GM21390 (cell line): ENCODE measurements around the gene PDE7B.

Experiments
- ATAC-seq: cut with Tn5 transposase; IDR thresholded peaks from one replicate; pipeline ENCODE4 v1.9.1; 2021; ENCODE audit not compliant: unreplicated experiment

Gene PDE7B

DNA sequence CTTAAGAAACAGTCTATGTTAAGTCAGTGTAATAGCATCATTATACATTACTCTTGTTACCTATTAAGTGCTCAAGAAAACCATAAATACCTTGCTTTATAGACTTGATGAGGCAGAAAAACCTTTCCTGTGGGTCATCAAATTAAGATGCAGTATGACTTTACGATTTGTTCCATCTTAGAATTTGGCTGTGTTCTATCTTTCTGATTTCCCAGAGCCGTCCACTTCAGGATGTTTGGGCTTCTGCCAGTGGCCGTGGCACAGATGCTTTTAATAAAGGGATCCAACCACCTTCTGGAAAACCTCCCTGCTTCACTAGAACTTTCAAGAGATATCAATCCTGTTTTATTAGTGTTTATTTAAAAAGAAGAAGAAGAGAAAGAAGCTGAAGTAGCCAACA, 71.2 kb downstream of the PDE7B start:
- ATAC-seq = no peak

DNA sequence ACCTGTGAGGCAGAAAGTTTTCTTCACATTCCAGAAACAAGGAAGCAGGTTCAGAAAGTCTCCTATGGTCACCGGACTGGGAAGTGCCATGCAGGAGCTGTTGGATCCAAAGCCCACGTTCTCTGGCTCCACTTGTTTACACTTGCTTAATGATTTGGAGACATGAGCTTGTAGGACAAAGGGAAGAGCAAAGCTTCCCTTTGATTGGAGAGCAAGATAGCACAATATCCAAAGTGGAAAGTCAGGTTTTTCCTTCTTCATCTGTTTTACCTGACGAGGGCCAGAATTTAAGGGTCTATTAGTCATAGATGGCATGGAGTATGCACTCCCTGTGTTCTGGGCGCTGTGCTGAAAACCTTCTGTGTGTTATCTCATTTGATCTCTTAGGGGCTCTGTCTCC, 81.2 kb downstream of the PDE7B start:
- ATAC-seq = no peak

DNA sequence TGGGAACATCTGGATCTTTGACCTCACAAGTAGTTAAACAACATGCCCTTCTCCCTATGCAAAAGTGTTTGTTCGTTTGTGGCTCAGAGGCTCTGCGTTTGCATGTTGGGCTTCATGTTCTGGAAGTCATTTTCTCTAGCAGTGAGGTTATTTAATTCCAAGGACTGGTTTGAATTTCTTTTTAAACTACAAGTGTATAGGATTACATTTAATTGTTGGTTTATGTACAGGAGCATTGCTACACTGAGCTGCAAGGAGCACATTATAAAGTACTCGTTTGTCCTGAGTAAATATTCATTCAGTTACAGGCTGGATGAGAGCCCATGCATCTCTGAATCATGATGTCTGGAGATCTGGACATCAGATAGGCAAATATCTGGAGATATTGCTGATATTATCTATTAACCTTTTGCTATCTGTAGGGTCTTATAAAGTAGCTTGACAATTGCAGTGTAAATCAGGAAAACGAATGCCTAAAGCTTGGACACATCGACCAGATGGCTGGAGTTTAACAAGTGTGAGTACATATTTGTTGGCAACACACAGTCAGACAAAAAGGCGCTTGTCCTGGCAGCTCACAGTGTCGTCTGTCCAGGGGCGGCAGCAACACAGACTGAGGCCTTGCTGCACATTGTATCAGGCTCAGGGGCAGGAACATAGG, 84.6 kb downstream of the PDE7B start:
- ATAC-seq = no peak

DNA sequence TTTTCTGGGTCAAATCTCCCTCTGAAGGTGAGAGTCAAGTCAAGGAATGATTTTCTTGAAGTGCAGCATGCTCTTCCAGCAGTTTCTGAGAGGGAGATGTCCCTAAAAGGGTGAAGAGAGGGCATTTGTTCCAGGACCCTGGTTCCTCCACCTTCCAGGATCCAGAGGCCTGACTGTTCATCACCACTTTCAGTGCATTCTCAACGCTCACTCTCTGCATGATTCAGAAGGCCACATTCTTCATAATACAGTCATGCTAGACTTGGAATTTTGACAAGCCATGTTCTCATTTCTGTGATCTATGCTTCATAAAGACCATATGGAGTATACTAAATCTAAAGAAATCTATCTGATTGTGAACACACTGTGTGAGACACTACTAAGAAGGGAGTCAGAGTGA, 85.1 kb downstream of the PDE7B start:
- no peak for ATAC-seq

DNA sequence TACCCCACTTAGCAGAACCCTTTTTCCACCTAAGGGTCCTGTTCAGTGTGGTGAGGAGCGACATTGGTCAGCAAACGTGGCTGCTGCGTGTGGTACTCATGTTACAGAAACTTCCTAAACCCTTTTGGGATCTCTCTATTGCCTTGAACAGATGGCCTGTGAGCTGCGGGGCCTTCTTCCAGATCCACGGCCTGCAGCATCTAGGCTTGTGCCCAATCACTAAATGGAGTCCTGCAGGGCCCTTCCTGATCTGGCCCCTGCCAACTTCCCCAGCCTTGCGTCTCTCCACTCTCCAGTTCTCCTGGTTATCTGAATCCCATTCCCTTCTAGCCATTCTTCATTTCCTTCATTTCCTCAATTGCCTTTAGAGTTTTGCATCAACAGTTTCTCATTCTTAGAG, 85.6 kb downstream of the PDE7B start:
- ATAC-seq = no peak

DNA sequence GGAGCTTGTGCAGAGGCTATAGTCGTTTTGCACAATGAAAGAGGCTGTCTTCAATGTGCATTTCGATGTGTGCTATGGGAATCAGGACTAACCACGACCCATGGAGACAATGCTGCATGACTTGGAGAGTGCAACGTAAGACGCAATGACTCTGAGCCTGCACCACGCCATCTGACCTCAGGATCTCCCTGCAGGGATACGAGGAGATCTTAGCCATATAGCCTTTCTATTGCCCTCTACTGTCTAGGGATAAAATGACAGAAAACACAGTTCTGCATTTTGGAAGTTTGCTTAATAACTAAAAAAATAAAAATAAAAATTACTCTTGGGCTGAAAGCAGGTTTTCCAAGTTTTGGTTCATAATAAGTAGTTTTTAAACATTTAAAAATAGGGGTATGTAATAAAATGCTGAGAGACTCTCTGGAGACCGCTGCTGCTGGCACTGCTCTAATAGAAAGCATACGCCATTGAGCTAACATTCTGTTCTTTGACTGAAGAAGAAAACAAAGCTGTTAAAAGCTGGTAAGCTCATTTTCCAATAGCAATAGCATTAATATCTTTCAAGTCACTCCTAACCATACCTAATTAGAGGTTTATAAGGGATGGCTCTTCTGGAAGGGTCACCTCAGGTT, 87.2 kb downstream of the PDE7B start:
- no peak for ATAC-seq

DNA sequence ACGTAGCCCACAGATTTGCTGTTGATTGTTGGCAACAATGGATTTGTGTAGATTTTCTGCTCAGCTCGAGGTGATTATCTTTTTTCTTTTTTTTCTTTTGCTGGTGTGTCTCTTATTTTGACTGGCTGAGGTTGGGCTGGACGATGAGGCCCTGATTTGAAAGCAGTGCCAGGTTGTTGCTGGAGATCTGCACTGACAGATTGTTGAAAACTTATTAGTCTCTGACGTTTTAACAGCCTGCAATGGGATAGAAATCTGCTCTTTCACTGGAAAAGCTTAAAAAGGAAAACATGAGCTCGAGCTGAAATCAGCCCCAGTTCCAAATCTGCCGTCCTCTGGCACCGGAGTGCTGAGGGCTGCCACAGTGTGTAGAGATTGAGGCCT, 87.7 kb downstream of the PDE7B start:
- ATAC-seq = no peak

DNA sequence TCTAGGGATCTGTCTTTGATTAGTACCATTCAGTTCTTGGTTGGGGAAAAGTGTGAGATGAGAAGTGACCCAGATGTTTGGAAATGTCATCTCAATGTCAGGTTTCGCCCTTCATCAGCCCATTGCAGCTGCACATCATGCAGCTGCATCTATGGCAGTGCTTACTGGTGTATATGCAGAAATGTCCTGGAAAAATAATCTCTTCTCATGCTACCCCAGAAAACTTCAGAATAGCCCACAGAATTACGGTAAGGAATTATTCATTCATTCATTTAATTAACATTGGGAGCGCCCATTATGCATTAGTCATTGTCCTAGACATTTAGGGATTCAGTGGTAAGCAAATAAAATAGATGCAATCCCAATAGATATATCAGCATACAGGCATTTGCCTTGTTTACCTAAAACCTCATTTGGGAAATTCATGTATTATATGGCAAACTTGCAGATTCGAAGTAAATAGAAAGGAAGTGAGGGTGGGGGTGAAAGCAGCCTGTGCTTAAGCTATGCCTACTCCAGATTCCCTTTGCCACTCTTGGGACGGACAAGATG, 89.2 kb downstream of the PDE7B start:
- ATAC-seq = no peak

DNA sequence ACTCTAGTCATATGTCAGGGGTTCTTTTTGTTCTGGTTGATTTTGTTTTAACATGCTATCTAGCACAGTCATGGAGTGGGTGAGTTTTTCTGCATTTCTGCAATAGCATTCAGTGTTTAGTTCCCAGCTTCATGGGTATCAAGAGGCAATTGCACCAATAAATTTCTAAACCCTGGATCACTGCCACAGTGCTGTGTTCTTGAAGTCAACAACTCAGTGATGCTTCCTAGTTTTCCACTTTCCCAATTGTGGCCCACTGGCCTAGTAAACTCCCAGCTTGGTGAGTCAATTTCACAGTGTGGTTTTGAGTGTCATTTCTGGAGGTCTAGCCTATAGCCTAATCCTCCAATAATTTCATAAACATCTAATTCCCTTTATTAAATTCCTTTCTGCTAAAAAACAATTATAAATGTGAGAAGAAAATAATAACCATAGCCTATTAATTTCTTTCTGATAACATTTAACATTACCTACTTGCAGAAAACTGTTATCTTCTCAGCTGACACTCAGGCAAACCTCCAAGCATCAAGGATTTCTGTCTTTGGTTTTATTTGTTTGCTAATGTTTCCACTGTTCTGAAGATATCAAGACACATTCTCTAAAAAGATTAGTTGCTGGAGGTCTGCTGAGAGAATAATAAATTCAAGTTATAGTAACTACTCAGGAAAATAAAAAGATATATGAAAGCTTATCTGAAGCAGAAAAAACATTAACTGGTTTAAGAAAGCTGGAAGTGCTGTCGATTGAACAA, 89.9 kb downstream of the PDE7B start:
- no peak for ATAC-seq

DNA sequence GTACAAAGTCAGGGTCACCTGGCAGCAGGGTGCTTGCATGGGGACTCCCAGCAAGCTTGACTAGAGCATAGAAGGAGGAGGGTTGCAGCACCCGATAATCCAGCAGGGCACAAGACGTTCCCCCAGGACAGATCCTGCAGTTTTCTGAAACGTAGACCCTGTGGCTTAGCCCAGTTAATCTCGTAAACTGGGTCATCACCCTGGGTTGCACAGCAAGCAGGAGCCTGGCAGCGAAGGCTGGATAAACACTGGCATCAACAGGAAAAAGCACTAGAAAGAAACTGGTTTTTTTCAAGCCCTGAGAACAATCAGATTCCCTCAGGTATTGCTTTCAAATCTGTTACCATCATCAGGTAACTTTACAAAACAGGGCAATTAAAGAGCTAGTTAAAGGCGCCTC, 92.6 kb downstream of the PDE7B start:
- ATAC-seq = no peak

DNA sequence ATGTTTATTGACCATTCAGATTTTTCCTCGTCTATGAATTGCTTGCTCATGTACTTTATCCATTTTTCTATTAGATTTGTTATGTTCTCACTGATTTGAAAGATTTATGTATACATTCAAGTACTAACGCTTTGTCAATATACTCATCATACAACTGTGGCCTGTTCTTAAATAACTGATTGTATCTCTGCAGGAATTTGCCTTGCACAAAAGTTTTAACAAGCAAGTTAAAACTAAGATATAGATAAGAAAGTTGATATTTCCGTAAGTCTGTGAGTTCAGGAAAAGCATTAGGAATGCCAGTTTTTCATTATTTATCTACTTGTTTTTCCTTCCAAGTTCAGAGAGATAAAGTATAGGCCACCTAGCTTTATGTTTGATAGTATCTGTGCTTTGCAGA, 95.2 kb downstream of the PDE7B start:
- ATAC-seq = no peak

DNA sequence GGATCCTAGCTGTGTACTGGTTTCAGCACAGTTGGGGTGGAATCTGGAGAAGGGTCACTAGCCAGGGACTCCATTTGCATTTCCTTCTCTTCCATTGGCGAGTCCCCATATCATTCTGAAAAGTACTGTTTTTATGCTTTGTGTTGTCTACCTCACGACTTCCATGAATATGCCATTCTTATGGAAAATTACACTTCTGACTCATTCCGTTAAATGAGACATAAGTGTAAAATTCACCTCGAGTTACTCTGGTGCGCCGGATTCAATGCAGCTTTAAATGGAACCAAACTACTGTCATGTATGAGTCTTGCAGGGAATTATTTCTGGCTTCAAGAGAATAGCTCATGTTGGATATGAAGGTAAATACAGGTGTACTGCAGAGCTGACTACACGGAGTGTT, 99.2 kb downstream of the PDE7B start:
- no peak for ATAC-seq

DNA sequence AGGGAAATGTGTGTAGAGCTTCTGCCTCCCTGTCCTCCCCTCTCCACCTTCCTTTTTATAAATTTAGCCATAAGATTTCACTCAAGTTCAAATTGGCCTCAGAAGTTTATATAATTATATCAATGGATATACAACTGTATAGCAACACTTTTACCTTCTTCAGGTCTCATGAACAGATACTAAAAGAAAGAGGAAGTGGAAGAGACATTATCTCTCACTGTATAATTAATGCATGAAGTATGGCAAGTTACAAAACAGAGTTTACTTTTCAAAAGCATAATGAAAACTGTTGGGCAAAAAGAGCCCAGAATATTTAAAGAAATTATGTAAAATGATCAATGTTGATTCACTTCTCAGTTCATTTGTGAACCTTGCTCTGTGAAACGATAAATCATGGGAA, 99.7 kb downstream of the PDE7B start:
- ATAC-seq = no peak

DNA sequence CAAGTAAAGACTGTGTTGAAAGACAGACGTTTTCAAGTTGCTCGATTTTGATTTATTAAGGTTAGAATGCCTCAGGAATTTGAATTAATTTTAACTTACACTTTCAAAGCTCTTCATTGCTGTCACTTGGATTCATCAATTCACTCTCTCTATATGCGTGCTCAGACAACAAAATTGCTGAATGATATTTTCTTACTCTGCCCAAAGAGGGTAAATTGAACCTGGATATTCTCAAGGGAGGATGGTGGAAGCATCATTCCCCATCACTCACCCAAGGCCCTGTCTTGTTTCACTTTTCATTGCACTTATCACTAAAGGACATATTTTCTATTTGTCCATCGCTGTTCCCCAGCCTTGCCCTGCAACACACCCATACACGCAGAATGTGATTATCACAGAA, 102.3 kb downstream of the PDE7B start:
- no peak for ATAC-seq

DNA sequence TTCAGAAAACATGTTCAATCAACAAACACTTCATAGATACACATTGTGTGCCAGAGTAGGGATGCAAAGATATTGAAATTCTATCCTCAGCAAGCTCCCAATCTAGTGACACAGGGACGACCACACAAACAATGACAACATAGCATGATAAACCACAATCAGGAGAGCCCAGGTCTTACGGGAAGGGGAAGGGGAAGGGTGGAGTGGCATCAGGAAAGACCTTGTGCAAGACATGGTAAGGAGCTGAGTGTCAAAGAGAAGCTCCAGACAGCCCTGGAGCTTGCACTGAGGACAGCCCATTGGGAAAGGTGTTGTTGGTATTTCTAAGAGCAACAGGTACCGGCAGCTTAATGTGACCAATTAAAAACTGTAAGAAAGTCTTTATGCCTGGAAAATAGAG, 103.6 kb downstream of the PDE7B start:
- ATAC-seq = no peak

DNA sequence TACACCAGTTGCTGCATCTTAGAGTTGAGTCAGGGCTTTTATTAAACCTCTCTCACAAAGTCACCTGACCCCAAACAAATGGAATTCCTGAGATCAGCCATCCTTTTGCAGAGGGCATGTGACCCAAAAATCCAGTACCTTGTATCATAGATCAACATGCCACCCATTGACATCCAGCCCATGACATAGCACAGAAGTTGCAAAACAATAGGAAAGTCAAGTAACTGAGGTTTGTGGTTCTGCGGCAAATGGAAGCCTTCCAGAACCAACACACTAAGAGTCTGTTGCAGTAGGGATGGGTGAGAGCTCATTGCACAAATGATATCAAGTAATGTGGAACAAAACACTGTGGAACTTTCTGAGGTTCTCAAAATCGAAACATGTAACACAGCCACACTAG, 111.2 kb downstream of the PDE7B start:
- no peak for ATAC-seq

DNA sequence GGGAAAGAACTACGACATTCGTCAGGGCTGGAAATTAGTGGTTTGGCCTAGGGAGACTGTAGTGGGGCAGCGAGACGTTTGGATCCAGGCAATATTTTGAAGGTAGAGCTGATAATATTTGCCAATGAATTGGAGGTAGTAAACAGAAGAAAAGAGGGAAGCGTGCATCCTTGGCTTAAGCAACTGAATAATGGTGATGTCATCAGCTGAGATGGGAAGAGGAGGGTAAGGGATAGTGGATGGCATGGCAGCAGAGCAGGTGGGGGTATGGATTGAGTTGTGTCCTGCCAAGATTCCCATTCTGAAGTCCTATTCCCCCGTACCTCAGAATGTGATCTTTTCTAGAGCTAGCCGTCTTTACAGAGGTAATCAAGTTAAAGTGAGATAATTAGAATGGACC, 119.2 kb downstream of the PDE7B start:
- no peak for ATAC-seq

DNA sequence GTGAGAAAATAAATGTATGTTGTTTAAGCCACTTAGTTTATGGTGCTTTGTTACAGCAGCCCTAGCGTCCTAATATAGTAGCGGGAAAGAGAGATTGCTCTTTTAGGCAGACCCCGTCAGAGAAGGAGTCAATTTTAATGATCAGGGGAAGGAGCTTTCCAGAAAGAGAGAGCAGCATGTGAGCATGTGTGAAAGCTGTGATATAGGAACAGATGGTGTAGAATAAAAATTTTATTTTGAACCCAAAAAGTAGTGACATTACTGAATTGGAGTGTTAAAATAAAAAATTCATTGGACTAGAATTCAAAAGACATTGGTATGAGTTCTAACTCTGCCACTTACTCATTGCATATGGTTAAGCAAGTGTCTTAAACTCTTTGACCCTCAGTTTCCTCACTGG, 119.8 kb downstream of the PDE7B start:
- ATAC-seq = no peak

DNA sequence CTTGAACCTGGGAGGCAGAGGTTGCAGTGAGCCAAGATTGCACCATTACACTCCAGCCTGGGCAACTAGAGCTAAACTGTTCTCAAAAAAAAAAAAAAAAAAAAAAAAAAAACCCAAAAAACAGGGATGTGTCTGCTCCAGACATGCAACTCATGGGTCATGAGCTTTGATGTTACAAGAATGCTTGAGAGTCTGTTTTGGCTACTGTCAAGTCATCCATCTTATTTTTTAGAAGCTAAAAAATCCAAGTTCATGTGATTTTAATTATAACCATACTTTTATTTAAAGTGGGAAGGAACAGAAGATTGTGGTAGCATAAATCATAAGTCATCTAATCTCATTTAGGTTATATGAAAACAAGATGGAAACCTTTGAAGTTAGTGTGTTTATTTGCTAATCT, 120.6 kb downstream of the PDE7B start:
- ATAC-seq = no peak

DNA sequence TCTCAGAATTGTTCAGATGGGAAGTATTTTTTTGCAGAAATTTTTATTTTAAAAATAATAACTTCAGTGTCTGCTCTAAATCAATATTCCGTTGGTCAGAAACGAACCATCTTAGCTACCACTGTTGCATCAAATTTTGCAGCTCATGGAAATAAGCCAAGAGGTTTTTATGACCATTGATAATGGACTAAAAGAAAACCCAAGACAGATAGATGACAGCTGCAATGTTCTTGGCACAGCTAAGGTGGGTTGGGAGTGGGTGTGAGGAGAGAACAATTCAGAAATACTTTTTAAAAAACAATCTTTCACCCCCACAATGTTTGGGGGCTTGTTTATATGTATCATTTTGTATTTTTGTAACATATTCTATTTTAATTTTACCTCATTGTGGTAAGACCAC, 121.1 kb downstream of the PDE7B start:
- ATAC-seq = no peak

DNA sequence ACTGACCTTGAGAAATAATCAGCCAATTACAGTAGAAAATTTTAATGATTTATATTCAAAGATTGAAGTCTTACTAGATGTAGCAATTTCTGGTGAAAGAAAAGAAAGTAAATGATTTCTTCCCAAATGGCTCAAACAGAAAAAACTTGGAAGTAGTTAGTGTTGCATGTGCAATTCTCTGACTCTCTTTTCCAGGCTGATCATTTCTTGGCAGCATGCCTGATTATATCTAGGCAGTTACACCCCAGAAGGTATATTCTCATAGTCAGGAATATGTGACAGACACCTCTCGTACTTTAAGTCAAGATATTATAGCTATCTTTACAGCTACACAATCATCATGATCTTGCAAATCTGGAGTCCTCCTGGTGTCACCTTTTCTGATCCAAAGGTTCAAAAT, 122.9 kb downstream of the PDE7B start:
- no peak for ATAC-seq

DNA sequence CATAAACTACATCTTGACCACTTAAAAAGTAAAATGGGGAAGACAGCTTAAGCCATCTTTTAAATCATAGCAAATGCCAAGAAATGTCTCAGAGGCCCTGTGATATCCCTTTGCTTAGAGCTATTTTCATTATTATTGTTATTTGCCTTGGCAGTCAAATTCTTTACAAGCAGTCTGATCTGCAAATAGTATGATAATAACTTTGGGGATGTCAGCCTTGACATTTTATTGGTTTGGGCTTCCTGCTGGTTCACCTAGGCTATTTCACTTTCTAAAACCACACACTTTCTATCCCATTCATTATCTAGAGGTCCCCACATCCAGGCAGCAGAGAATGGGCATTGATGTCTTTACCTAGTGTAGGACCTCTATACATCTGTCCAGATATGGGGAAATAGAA, 125.1 kb downstream of the PDE7B start:
- no peak for ATAC-seq
